GM23338 (cell line): ENCODE data around the gene UVSSA.

Experiments used
- CREB1 ChIP-seq: fragments of 250-450 bp; sonication (Bioruptor Pico); IDR thresholded peaks from 2 replicates; pipeline ENCODE4 v1.5.0; 2020; ENCODE audit warnings: low read depth, mild to moderate bottlenecking, moderate library complexity
- EZH2 ChIP-seq: fragments of 200-600 bp; sonication (generic); IDR thresholded peaks from one replicate; pipeline ENCODE4 v1.8.0; 2017; ENCODE audit warnings: antibody characterized with exemption, mild to moderate bottlenecking, low read depth; ENCODE audit not compliant: unreplicated experiment
- EZH2phosphoT487 ChIP-seq: fragments of 200-600 bp; sonication (generic); IDR thresholded peaks from one replicate; pipeline ENCODE4 v1.8.1; 2018; ENCODE audit warnings: antibody characterized with exemption; ENCODE audit not compliant: unreplicated experiment
- JUNB ChIP-seq: IDR thresholded peaks from one replicate; pipeline ENCODE4 v1.6.1; 2016; ENCODE audit warnings: antibody characterized with exemption; ENCODE audit not compliant: unreplicated experiment
- POLR2AphosphoS5 ChIP-seq: IDR thresholded peaks from 2 replicates; pipeline ENCODE4 v1.6.1; 2016; ENCODE audit warnings: antibody characterized with exemption, low read depth
- TF ChIP-seq, protein P1 (sequence below), 2 experiments: fragments of 200-600 bp in 1 of 2; sonication (generic) in 1 of 2; conservative IDR thresholded peaks; 2 replicates each; pipeline versions ENCODE4 v1.5.1 to v1.6.1; 2016 to 2017; ENCODE audit warnings: antibody characterized with exemption in 2 of 2, low read depth in 2 of 2, mild to moderate bottlenecking in 2 of 2, moderate library complexity in 1 of 2
- TF ChIP-seq, protein P2 (sequence below): IDR thresholded peaks from one replicate; pipeline ENCODE4 v1.6.1; 2018; ENCODE audit warnings: antibody characterized with exemption; ENCODE audit not compliant: unreplicated experiment

DNA sequence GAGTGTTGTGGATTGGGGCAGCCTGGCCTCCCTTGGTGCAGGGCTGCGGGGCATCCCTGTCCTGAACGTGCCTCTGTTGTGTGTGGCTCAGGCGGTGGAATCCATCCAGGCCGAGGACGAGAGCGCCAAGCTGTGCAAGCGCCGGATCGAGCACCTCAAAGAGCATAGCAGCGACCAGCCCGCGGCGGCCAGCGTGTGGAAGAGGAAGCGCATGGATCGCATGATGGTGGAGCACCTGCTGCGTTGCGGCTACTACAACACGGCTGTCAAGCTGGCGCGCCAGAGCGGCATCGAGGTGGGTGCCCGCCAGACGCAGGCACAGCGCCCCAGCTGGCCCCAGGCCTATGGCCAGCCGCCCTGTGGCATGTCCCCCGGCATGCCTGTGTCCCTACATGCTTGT is 31.7 kb upstream of the UVSSA start:
- TF ChIP-seq, protein P1, sequence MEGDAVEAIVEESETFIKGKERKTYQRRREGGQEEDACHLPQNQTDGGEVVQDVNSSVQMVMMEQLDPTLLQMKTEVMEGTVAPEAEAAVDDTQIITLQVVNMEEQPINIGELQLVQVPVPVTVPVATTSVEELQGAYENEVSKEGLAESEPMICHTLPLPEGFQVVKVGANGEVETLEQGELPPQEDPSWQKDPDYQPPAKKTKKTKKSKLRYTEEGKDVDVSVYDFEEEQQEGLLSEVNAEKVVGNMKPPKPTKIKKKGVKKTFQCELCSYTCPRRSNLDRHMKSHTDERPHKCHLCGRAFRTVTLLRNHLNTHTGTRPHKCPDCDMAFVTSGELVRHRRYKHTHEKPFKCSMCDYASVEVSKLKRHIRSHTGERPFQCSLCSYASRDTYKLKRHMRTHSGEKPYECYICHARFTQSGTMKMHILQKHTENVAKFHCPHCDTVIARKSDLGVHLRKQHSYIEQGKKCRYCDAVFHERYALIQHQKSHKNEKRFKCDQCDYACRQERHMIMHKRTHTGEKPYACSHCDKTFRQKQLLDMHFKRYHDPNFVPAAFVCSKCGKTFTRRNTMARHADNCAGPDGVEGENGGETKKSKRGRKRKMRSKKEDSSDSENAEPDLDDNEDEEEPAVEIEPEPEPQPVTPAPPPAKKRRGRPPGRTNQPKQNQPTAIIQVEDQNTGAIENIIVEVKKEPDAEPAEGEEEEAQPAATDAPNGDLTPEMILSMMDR (conservative IDR thresholded peaks at IDR 0.05; ENCODE audit: low read depth in 2 of 2), result no peak
- TF ChIP-seq CREB1 (CRISPR knock-in tag) (no peak), EZH2phosphoT487 (no peak), EZH2 (no peak), JUNB (no peak), POLR2AphosphoS5 (no peak)
- TF ChIP-seq, protein P2, sequence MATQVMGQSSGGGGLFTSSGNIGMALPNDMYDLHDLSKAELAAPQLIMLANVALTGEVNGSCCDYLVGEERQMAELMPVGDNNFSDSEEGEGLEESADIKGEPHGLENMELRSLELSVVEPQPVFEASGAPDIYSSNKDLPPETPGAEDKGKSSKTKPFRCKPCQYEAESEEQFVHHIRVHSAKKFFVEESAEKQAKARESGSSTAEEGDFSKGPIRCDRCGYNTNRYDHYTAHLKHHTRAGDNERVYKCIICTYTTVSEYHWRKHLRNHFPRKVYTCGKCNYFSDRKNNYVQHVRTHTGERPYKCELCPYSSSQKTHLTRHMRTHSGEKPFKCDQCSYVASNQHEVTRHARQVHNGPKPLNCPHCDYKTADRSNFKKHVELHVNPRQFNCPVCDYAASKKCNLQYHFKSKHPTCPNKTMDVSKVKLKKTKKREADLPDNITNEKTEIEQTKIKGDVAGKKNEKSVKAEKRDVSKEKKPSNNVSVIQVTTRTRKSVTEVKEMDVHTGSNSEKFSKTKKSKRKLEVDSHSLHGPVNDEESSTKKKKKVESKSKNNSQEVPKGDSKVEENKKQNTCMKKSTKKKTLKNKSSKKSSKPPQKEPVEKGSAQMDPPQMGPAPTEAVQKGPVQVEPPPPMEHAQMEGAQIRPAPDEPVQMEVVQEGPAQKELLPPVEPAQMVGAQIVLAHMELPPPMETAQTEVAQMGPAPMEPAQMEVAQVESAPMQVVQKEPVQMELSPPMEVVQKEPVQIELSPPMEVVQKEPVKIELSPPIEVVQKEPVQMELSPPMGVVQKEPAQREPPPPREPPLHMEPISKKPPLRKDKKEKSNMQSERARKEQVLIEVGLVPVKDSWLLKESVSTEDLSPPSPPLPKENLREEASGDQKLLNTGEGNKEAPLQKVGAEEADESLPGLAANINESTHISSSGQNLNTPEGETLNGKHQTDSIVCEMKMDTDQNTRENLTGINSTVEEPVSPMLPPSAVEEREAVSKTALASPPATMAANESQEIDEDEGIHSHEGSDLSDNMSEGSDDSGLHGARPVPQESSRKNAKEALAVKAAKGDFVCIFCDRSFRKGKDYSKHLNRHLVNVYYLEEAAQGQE, result no peak
